Measurements from ENCODE around the gene ABR. TPM values are rescaled to one million over a fixed set of nuclear protein-coding genes. Genes with fewer than 3 reads are reported as not detected.
A peak's percentile ranks its signal among the peaks of the same experiment; 100 is the strongest.

ABR gene
- total RNA-seq, 1 donor from 2014 or later: 13.4 TPM

DNA sequence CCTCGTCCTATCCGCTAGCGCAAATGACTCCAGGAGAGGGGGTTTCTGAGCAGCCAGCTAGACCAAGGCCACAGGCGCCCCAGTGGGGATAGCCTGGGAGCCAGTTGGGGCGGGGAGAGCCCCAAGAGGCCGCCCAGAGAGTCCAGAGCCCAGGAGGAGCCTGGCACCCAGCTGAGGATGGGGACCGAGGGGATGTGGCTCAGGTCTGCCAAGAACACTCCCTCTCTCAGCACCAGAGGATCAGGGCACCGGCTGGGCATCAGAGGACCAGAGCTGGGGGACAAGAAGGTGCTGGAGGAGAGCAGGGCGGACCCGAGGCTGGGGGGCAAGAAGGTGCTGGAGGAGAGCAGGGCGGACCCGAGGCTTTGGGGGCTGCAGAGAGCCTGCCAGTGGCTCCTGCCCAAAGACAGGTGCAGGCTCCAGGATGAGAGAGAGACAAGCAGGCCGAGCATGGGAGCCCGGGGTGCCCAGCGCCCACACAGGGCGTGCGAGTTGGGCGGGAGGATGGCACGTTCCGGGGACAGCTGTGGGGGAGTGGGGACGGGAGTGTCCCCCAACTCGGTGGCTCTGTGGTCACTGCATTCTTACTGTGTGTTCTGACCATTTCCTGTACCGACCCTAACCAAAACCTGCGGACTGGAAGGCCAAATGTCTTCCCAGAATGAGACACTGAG lies 143.5 kb downstream of the ABR start:
- no peak for DNase-seq (ENCODE audit: low spot score)

DNA sequence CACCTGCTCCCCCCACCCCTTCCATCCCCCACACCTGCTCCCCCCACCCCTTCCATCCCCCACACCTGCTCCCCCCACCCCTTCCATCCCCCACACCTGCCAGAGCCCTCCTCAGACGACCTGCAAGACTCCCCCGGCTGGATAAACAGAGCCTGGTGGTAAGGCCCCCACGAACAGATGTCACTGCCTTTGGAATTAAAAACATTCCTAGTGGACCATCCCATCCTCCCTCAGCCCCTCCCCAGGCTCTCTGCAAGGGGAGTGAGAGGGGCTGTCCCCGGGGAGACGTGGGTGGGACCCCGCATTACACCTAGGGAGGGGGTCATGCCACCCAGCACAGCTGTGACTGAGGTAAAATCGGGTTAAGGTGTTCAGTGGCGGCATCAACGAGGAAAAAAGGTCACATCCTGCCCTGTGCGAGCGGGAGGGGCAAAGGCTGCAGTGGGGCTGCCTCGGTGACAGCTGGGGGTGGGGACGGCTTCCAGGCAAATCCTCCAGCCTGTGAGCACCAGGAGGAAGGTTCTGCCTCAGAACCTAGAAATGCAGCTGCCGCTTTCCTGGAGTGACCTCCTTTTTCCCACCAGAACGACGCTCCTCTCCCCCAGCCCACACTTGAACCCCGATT lies 144.1 kb downstream of the ABR start:
- DNase-seq (ENCODE audit: low spot score) (no peak), ATAC-seq (no peak)

More for the DNA sequence above, 143.5 kb downstream of the ABR start:
- ATAC-seq: no peak

DNA sequence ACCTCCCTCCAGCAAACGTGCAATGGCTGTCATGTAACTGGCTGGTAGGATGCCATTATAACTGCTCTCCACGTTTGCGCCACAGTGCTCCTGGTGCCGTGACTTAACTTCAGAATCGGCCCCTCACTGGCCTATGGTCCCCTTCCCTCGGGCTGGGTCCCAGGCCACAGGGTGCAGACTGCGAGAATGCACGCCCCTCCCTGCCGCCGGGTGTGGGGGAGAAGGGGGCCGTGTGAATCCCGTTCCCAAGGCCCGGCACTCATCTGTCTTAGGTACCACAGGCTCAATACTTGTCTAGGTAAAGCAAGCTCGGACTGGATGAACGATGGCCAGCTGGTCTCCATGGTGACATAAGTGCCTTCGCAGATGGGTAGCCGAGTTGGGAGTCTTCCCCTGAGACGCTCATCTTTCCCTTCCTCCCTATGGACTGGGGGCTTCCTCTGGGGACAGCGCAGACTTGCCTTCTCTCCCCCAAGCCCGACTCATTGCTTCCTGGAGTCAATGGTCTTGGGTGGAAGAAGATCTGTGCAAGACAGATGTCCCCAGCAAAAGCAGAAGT lies 145.1 kb downstream of the ABR start:
- DNase-seq (ENCODE audit: low spot score) (no peak), ATAC-seq (no peak)

GRCh38 chr17:1033503-1033902 lies 146.3 kb downstream of the ABR start:
- DNase-seq (ENCODE audit: low spot score) (no peak), ATAC-seq (no peak)

DNA sequence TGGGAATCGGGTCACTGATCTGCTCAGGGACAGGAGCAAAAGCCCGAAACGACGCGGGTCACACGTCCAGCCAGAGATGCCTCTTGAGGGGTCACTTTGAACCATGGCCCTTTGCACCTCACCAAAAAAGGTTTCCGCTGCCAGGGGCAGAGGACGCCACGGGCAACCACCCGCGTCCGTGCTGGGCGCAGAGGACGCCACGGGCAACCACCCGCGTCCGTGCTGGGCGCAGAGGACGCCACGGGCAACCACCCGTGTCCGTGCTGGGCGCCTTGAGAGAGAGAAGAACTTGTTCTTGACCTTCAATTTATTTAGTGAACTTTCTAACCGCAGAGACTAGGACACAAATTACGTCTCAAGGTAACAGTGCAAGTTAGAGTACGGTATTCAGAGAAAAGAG lies 147.4 kb downstream of the ABR start:
- DNase-seq (ENCODE audit: low spot score): no peak
- no peak for ATAC-seq

GRCh38 chr17:1031711-1032110 lies 148.1 kb downstream of the ABR start:
- no peak for DNase-seq (ENCODE audit: low spot score)
- no peak for ATAC-seq

GRCh38 chr17:1030684-1031532 lies 148.9 kb downstream of the ABR start:
- DNase-seq (ENCODE audit: low spot score) (peak; percentile 75), ATAC-seq (peak; percentile 88)

GRCh38 chr17:1029922-1030644 lies 149.7 kb downstream of the ABR start:
- peak; percentile 62 for ATAC-seq
- no peak for DNase-seq (ENCODE audit: low spot score)

GRCh38 chr17:1029196-1029921 lies 150.4 kb downstream of the ABR start:
- DNase-seq (ENCODE audit: low spot score) (no peak), ATAC-seq (no peak)

DNA sequence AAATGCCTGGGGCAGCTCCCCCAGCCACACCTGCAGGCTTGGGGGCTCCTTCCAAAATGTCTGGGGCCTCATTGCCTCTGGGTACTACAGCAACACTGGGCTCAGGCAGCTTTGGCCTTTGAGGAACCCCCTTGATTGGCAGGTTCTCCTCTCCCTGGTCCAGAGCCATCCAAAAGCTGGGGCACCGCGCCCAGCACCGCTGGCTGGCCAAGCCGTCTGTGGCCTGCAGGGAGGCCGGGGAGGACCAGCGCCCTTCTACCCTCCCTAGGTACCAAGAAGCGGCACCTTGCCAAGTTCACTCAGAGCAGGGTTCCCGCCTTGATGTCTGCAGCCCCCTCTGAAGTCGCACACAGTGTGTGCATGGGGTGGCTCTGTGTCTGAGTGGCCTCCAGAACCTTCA lies 152.7 kb downstream of the ABR start:
- ATAC-seq (no peak), DNase-seq (ENCODE audit: low spot score) (no peak)

GRCh38 chr17:1026599-1026975 lies 153.2 kb downstream of the ABR start:
- DNase-seq (ENCODE audit: low spot score) (no peak), ATAC-seq (no peak)

DNA sequence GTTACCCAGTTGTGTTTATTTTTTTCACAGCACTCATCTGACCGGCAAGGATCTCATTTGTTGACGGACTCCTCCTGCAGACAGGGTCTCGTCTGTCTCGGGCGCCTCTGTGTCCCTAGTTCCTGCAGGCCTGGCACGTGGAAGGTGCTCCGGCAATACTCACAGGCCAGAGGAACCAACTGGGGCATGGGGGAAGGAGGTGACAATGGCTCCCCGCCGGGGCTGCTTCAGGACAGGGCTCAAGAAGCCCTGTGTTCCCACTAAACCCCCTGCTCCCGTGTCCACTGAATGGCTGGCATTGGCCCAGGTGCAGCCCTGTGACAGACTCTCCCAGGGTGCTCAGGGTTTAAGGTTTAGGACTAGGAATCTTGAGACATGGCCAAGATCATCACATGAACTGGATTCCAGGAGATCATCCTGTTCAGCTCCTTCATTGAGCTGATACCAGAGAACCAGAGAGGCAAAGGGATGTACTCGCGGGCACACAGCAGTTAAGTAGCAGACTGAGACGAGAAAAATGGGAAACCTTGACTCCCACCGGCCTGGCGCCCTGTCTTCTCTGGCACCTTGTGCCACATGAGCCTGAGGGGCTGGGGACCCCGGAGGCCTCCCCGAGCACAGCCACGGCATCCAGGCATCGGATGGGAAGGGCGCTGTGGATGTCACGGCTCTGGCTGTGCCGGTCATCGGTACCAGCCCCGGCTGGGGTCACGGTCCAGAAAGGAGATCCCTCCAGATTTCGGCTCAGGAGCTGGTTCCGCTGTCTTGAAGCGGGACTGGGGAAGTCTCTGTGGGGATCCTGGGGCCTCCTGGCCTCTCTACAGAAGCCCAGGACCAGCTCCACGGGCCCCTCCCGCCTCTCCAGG lies 153.8 kb downstream of the ABR start:
- DNase-seq (ENCODE audit: low spot score) (no peak), ATAC-seq (no peak)

DNA sequence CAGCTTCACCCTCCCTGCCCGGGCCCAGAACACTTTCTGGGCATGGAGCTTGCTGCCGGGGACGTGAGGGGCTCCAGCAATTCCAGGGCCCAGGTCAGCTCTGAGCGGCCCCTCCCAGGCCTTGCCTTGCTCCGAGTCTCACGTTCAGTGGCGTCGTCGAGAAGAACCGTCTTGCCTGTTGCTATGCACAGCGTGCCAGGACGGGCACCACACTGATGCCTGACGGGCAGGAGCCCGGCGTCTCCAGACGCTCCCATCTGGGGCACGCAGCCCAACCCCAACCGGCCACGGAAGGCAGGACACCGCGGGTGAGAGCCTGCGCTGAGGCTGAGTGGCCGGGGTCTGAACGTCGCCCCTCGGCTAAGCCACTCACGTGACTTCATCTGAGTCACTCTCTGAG lies 155.7 kb downstream of the ABR start:
- DNase-seq (ENCODE audit: low spot score): no peak
- ATAC-seq: no peak

DNA sequence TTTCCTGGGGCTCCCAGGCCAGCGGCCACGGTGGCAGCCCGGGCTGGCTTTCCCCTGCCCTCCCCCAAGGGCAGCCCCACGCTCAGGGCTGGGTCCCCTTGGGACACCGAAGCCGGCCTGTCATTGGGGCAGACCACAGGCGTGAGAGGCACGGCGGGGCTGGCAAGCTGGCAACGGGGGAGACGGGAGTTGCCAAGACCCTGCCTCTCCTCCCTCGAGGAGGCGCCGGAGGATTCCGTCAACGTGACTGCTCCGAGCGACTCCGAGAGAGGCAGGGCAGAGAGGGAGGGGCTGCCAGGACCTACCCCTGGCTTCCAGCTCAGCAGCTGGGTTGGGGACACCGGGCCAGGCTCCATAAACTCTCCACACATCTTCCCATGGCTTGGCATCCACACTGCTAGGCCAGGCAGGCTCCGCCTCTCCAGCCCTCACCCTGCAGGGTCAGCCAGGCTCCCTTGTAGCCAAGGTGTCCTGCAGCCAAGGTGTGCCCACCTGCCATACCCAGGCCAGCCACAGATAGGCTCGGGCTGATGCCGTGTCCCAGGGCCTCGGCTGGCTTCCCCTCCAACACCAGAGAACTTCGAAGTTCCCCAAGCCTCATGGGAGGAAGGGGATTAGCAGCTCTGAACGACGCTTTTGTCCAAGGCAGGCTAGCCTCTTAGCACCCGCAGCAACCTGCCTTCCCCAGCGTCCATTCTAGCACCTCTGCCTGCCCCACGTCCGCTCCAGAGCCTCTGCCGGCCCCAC lies 157.3 kb downstream of the ABR start:
- DNase-seq (ENCODE audit: low spot score) (no peak), ATAC-seq (no peak)

DNA sequence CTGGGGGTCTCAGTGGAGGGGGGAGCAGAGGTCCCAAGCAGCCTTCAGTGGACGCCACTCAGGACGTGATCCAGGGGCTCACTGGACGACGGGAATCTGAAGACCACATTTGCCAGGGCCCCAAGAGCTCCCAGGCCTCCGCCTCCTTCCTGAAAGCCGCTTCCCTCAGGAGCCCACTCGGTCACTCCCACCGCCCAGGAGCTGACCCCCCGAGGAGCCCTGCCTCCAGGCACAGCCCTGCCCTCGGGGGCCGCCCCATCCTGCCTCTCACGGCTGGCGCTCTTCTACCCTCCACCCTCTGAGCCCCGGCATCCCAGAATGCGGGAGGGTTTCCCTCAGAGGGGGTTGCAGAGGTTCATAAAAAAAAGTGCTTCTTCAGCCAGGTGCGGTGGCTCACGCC lies 158.6 kb downstream of the ABR start:
- no peak for ATAC-seq

DNA sequence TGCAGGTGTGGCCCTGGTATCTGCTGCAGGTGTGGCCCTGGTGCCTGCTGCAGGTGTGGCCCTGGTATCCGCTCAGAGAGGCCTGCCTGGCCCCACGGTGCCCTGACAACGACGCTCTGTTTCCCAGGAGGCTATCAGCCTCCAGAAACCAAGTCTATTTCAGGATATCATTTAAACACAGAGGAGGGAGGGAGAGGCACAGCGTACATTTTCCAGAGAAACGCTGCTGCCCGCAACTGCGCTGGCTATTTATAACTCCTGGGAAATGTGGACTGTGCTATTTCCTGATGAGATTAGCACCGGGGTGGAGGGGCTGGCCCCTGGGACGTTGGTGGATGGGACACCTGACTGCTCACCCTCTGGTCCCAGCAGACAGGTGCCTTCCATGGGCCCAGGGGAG lies 160.3 kb downstream of the ABR start:
- ATAC-seq (peak; percentile 31), DNase-seq (ENCODE audit: low spot score) (no peak)

More for the DNA sequence above, 158.6 kb downstream of the ABR start:
- no peak for DNase-seq (ENCODE audit: low spot score)

GRCh38 chr17:1018547-1018946 lies 161.2 kb downstream of the ABR start:
- ATAC-seq (no peak), DNase-seq (ENCODE audit: low spot score) (no peak)

- ATAC-seq: no peak
These were observed 166.1 kb downstream of the ABR start for GRCh38 chr17:1013729-1014090.

More at GRCh38 chr17:1013729-1014090, 166.1 kb downstream of the ABR start:
- DNase-seq (ENCODE audit: low spot score): no peak
